GM12801 (cell line): Measurements from ENCODE around the gene TAS2R16.

Source experiments
- CTCF ChIP-seq: IDR thresholded peaks from one replicate; pipeline ENCODE4 v1.5.1; 2011; ENCODE audit warnings: control low read depth; ENCODE audit not compliant: insufficient read length; ENCODE audit errors: extremely low read depth

Gene TAS2R16

GRCh38 chr7:122995600-122995999 is at the start of gene TAS2R16:
TSS of gene TAS2R16 (minus strand) at chr7:122995700. CDS start at chr7:122995634, 66 bp downstream.
- TF ChIP-seq CTCF, result no peak

GRCh38 chr7:123043642-123044041 is 48.1 kb upstream of the TAS2R16 start:
- TF ChIP-seq CTCF, result no peak

- TF ChIP-seq CTCF, result no peak
These were observed 45.6 kb upstream of the TAS2R16 start for GRCh38 chr7:123041101-123041500.

GRCh38 chr7:123039269-123039668 is 43.8 kb upstream of the TAS2R16 start:
- no peak for TF ChIP-seq CTCF

GRCh38 chr7:123034106-123034505 is 38.6 kb upstream of the TAS2R16 start:
- TF ChIP-seq CTCF, result no peak

- no peak for TF ChIP-seq CTCF
These were observed 35.1 kb upstream of the TAS2R16 start for GRCh38 chr7:123030631-123031030.

- no peak for TF ChIP-seq CTCF
These were observed 32.8 kb upstream of the TAS2R16 start for GRCh38 chr7:123028339-123028738.

GRCh38 chr7:123026251-123026650 is 30.8 kb upstream of the TAS2R16 start:
- no peak for TF ChIP-seq CTCF
